IMR-90 (cell line): ENCODE data around the gene ZNF793. TPM values are rescaled to one million over a fixed set of nuclear protein-coding genes. Genes with fewer than 3 reads are reported as not detected.

Source experiments
- ATAC-seq: fragments of 200-7000 bp; cut with Tn5 transposase; 2 replicates; pipeline ENCODE4 v1.9.1; 2020; ENCODE audit warnings: low read depth, mild to moderate bottlenecking, moderate library complexity
- BruUV-seq: library from RNA; stranded (reverse); fragments of 400-500 nt; replicated peaks from 2 replicates; lab custom pipeline; 2021; lab: Mats Ljungman, UMichigan
- CTCF ChIA-PET: fragments of 300-600 bp; formaldehyde crosslinking; extraction: SDS; loops from one replicate; lab custom pipeline; 2021; ENCODE audit warnings: antibody characterized with exemption; lab: Yijun Ruan, JAX
- POLR2A ChIA-PET: fragments of 300-600 bp; sonication (Branson Sonifier 250); formaldehyde crosslinking; loops from one replicate; lab custom pipeline; 2022; ENCODE audit warnings: antibody characterized with exemption; ENCODE audit not compliant: unreplicated experiment; lab: Charles Lee
- DNase-seq: peaks from one replicate; pipeline ENCODE4 v3.0.0; 2013
- H2AFZ ChIP-seq: replicated peaks from 2 replicates; pipeline ENCODE3; 2013; ENCODE audit warnings: low read length, mild to moderate bottlenecking; ENCODE audit not compliant: poor library complexity
- H2AK5ac ChIP-seq: 2 replicates; pipeline ENCODE4 v1.6.1; 2013; ENCODE audit warnings: low read depth, low read length, inconsistent platforms
- H2AK9ac ChIP-seq: replicated peaks from 2 replicates; pipeline ENCODE3; 2013; ENCODE audit warnings: mild to moderate bottlenecking, low read depth, low read length, moderate library complexity; ENCODE audit not compliant: poor library complexity
- H2BK120ac ChIP-seq: 2 replicates; pipeline ENCODE4 v1.6.1; 2013; ENCODE audit warnings: low read depth, low read length, inconsistent platforms
- H2BK15ac ChIP-seq: 3 replicates; pipeline ENCODE4 v1.6.1; 2013; ENCODE audit warnings: low read depth, low read length, inconsistent platforms
- H2BK20ac ChIP-seq: 2 replicates; pipeline ENCODE4 v1.6.1; 2013; ENCODE audit warnings: low read depth, mild to moderate bottlenecking, inconsistent platforms, low read length, moderate library complexity
- H2BK5ac ChIP-seq: 2 replicates; pipeline ENCODE4 v1.6.1; 2013; ENCODE audit warnings: mild to moderate bottlenecking, low read depth, low read length, inconsistent platforms; ENCODE audit not compliant: poor library complexity, severe bottlenecking
- H3K14ac ChIP-seq: replicated peaks from 2 replicates; pipeline ENCODE4 v1.6.1; 2013; ENCODE audit warnings: low read depth, low read length, inconsistent platforms
- H3K18ac ChIP-seq: 2 replicates; pipeline ENCODE4 v1.6.1; 2013; ENCODE audit warnings: low read depth, low read length, control low read depth
- H3K23ac ChIP-seq: 2 replicates; pipeline ENCODE4 v1.6.1; 2013; ENCODE audit warnings: low read depth, low read length, inconsistent platforms
- H3K27ac ChIP-seq: 2 replicates; pipeline ENCODE4 v1.5.1; 2013; ENCODE audit warnings: mild to moderate bottlenecking, control low read depth, low read length; ENCODE audit not compliant: insufficient read depth
- H3K27me3 ChIP-seq: 2 replicates; pipeline ENCODE4 v1.6.1; 2013; ENCODE audit warnings: low read length; ENCODE audit not compliant: control insufficient read depth, insufficient read depth
- H3K36me3 ChIP-seq: 2 replicates; pipeline ENCODE4 v1.6.1; 2013; ENCODE audit warnings: low read length, mixed read lengths; ENCODE audit not compliant: control insufficient read depth, insufficient read depth
- H3K4ac ChIP-seq: 2 replicates; pipeline ENCODE4 v1.6.1; 2013; ENCODE audit warnings: low read depth, low read length, inconsistent platforms
- H3K4me1 ChIP-seq: 2 replicates; pipeline ENCODE4 v1.6.1; 2013; ENCODE audit warnings: low read length, mixed read lengths; ENCODE audit not compliant: control insufficient read depth, insufficient read depth
- H3K4me2 ChIP-seq: 2 replicates; pipeline ENCODE4 v1.6.1; 2013; ENCODE audit warnings: low read depth, mild to moderate bottlenecking, control low read depth, low read length, moderate library complexity
- H3K4me3 ChIP-seq: 2 replicates; pipeline ENCODE4 v1.5.1; 2013; ENCODE audit warnings: low read depth, mild to moderate bottlenecking, control low read depth, low read length, moderate library complexity; ENCODE audit not compliant: insufficient read depth
- H3K56ac ChIP-seq: 2 replicates; pipeline ENCODE4 v1.6.1; 2013; ENCODE audit warnings: low read length, inconsistent platforms; ENCODE audit not compliant: insufficient read depth; ENCODE audit errors: extremely low read depth
- H3K79me1 ChIP-seq, 2 experiments: 2 replicates each; pipeline ENCODE4 v1.6.1; 2013; ENCODE audit warnings: low read length in 2 of 2, inconsistent platforms in 1 of 2, low read depth in 1 of 2
- H3K9ac ChIP-seq: 2 replicates; pipeline ENCODE4 v1.6.1; 2013; ENCODE audit warnings: low read depth, low read length, control low read depth
- H3K9me1 ChIP-seq: 2 replicates; pipeline ENCODE4 v1.6.1; 2013; ENCODE audit warnings: low read length, inconsistent platforms; ENCODE audit not compliant: insufficient read depth
- H3K9me3 ChIP-seq: 2 replicates; pipeline ENCODE4 v1.6.1; 2013; ENCODE audit warnings: low read length; ENCODE audit not compliant: control insufficient read depth, insufficient read depth
- H4K20me1 ChIP-seq: 2 replicates; pipeline ENCODE4 v1.6.1; 2013; ENCODE audit warnings: low read length, inconsistent platforms; ENCODE audit not compliant: insufficient read depth
- H4K5ac ChIP-seq: 2 replicates; pipeline ENCODE4 v1.6.1; 2013; ENCODE audit warnings: mild to moderate bottlenecking, low read depth, low read length, control low read depth
- H4K8ac ChIP-seq, 2 experiments: 2 replicates each; pipeline ENCODE4 v1.6.1; 2013; ENCODE audit warnings: low read depth in 2 of 2, low read length in 2 of 2, control low read depth in 1 of 2, inconsistent platforms in 1 of 2
- H4K91ac ChIP-seq: 2 replicates; pipeline ENCODE4 v1.6.1; 2013; ENCODE audit warnings: low read depth, low read length, inconsistent platforms; ENCODE audit not compliant: insufficient read depth
- BHLHE40 ChIP-seq: fragments of 150-350 bp; IDR thresholded peaks from 2 replicates; pipeline ENCODE4 v1.6.1; 2016; ENCODE audit warnings: mild to moderate bottlenecking, low read depth, low read length
- CTCF ChIP-seq: conservative IDR thresholded peaks from 2 replicates; pipeline ENCODE4 v1.5.1; 2012; ENCODE audit warnings: mild to moderate bottlenecking, low read depth, low read length, improper control_type of control experiment
- WGBS, 2 experiments: methylation state at CpG; one replicate each; pipeline versions ENCODE4 v1.1.5 to v1.1.7; 2013; ENCODE audit warnings: missing lambda C conversion rate in 2 of 2; ENCODE audit not compliant: insufficient read length in 1 of 2; ENCODE audit errors: extremely low coverage in 2 of 2; 5-methylcytosine and 5-hydroxymethylcytosine counted together
- dilution Hi-C: fragments of 300-500 bp; cut with HindIII; formaldehyde crosslinking; loops from one replicate; pipeline ENCODE4 v1.14.3; 2018; ENCODE audit warnings: low sequenced_read_pairs; ENCODE audit not compliant: unreplicated experiment
- in situ Hi-C: fragments of 300-500 bp; cut with MboI; formaldehyde crosslinking; loops from 3 replicates; pipeline ENCODE4 v1.14.3; 2019; ENCODE audit warnings: low sequenced_read_pairs, inconsistent platforms, mixed read lengths
- intact Hi-C: fragments of 100-400 bp; cut with micrococcal nuclease; formaldehyde crosslinking; loops from 2 replicates; pipeline ENCODE4 v1.10.0; 2022
- polyA plus RNA-seq, 3 experiments: library from polyadenylated mRNA; depleted of rRNA; stranded (reverse); fragments of >200 nt; gene quantifications; 2 replicates each; pipeline ENCODE4 v1.2.3, GENCODE V29; 2012; ENCODE audit warnings: low replicate concordance in 1 of 3
- total RNA-seq: library from RNA; depleted of rRNA; stranded (reverse); fragments of >200 nt; gene quantifications from 2 replicates; pipeline ENCODE4 v1.2.3, GENCODE V29; 2012

Gene ZNF793
- total and polyA plus RNA-seq, 2 of the 4 experiments (the other 2 are of a cell fraction): 0.50 to 0.72 TPM

- intact Hi-C loops (no loop called here), dilution Hi-C loops (no loop called here), in situ Hi-C loops (no loop called here)
- Histone ChIP-seq H3K56ac (no peak overlapping the region), H4K5ac (no peak overlapping the region), H3K9me1 (no peaks in the 10 kb centered on the region), H3K23ac (no peak overlapping the region), H3K9ac (no peak overlapping the region), H3K4me2 (no peak overlapping the region), H2AFZ (no peak overlapping the region), H2BK15ac (no peak overlapping the region), H2BK5ac (no peak overlapping the region), H3K4me1 (no peaks in the 10 kb centered on the region), H3K36me3 (0 out of 2 replicates have a peak, but pooled peaks cover 2% of the 10 kb centered on the region), H3K4ac (no peak overlapping the region), H3K27ac (no peak overlapping the region), H4K20me1 (no peaks in the 10 kb centered on the region), H3K27me3 (no peaks in the 10 kb centered on the region), H3K4me3 (no peak overlapping the region), H4K8ac (no peak overlapping the region), H3K18ac (no peak overlapping the region), H3K14ac (no peak overlapping the region), H4K91ac (no peak overlapping the region), H2AK9ac (no peak overlapping the region), H2BK20ac (no peak overlapping the region), H2AK5ac (no peak overlapping the region), H2BK120ac (no peak overlapping the region), H3K79me1 (no peaks in the 10 kb centered on the region), H3K9me3 (peaks cover 59% of the 10 kb centered on the region)
- no peak for ATAC-seq
- no peak for DNase-seq
- BruUV-seq: no TSS peak
- ChIA-PET CTCF (no interaction called here), POLR2A (no interaction called here)
- TF ChIP-seq BHLHE40: no peak
- no peak for TF ChIP-seq CTCF
- WGBS, 2 experiments: no CpG with 5 or more reads among the region's 3 CpGs
Observed at GRCh38 chr19:37563518-37563917, 56.8 kb downstream of the ZNF793 start.
